Stomach (tissue), 19 donors: Measurements from ENCODE around the gene PRKACA. TPM values are rescaled to one million over a fixed set of nuclear protein-coding genes. Genes with fewer than 3 reads are reported as not detected.

Experiments
- DNase-seq, 2 donors: peaks; one replicate each; pipeline versions ENCODE4 v3.0.0 to v3.0.0-alpha.2; 2013 to 2019
- H3K27ac ChIP-seq, 5 donors: fragments of 200-600 bp in 4 of 5; sonication (generic) in 4 of 5; one replicate each; pipeline ENCODE4 v1.5.1; 2013 to 2019; ENCODE audit warnings: mild to moderate bottlenecking in 1 of 5, moderate library complexity in 1 of 5
- H3K27me3 ChIP-seq, 3 donors: fragments of 200-600 bp; sonication (generic); one replicate each; pipeline ENCODE4 v1.5.1; 2017 to 2019; ENCODE audit warnings: mixed run types in 1 of 3
- H3K36me3 ChIP-seq, 4 donors: fragments of 200-600 bp; sonication (generic); 1 replicate in 3 of 4; 2 replicates in 1 of 4; pipeline ENCODE4 v1.5.1; 2016 to 2019
- H3K4me1 ChIP-seq, 4 donors: fragments of 200-600 bp; sonication (generic); one replicate each; pipeline ENCODE4 v1.5.1; 2016 to 2019
- H3K4me3 ChIP-seq, 4 donors: fragments of 200-600 bp; sonication (generic) in 3 of 4; one replicate each; pipeline ENCODE4 v1.5.1; 2016 to 2019; ENCODE audit warnings: mild to moderate bottlenecking in 1 of 4
- H3K9me3 ChIP-seq, 4 donors: fragments of 200-600 bp; sonication (generic); one replicate each; pipeline ENCODE4 v1.5.1; 2016 to 2019
- CTCF ChIP-seq, 7 experiments: fragments of 450-650 bp in 4 of 7; fragments of 200-600 bp in 3 of 7; sonication (generic) in 3 of 7; IDR thresholded peaks; one replicate each; pipeline ENCODE4 v1.5.1; 2016 to 2019; ENCODE audit warnings: antibody characterized with exemption in 7 of 7, control low read depth in 2 of 7, mild to moderate bottlenecking in 1 of 7
- EP300 ChIP-seq: sonication (generic); formaldehyde crosslinking; IDR thresholded peaks from one replicate; pipeline ENCODE4 v1.6.1; 2017; ENCODE audit warnings: antibody characterized with exemption
- POLR2A ChIP-seq, 4 donors: fragments of 450-650 bp; IDR thresholded peaks; one replicate each; pipeline ENCODE4 v1.6.1; 2016; ENCODE audit warnings: antibody characterized with exemption in 4 of 4, control low read depth in 2 of 4, mild to moderate bottlenecking in 1 of 4, moderate library complexity in 1 of 4
- POLR2AphosphoS5 ChIP-seq, 3 donors: sonication (generic); formaldehyde crosslinking; IDR thresholded peaks; one replicate each; pipeline ENCODE4 v1.6.1; 2016; ENCODE audit warnings: antibody characterized with exemption in 3 of 3
- WGBS, 5 donors: extraction: QIAGEN DNeasy Blood & Tissue Kit in 3 of 5; methylation state at CpG; one replicate each; pipeline versions ENCODE4 v1.1.5 to v1.1.7; 2013 to 2018; 5-methylcytosine and 5-hydroxymethylcytosine counted together
- intact Hi-C: fragments of 100-400 bp; cut with DNase I; formaldehyde crosslinking; loops from one replicate; pipeline ENCODE4 v1.15.1; 2023; ENCODE audit warnings: low total_unique reads
- long read RNA-seq, 10 donors: transcript quantifications; one replicate each; lab custom pipeline, GENCODE V29; 2026
- polyA plus RNA-seq, 3 donors: library from polyadenylated mRNA; stranded (reverse); fragments of 200-250 nt; gene quantifications; one replicate each; pipeline ENCODE4 v1.2.3, GENCODE V29; 2013
- total RNA-seq, 5 donors: library from RNA; depleted of rRNA; stranded (reverse); fragments of >200 nt; gene quantifications; one replicate each; pipeline versions ENCODE4 v1.1.0 to v1.2.3, GENCODE V29; 2014 to 2016
- donor health status: healthy with polysubstance abuse.
- donor health status: Bipolar disorder and iron deficiency.
- donor health status: healthy.

The PRKACA gene
- total RNA-seq: 100 to 1,000 TPM in 1 of 5 donors, 10 to 100 TPM in 4; 14.7 to 159 (median 26.6) TPM
- polyA plus RNA-seq: 10 to 100 TPM; 27.7 to 43.8 (median 38.2) TPM
- long read RNA-seq, donor 1, partial matches to known transcripts: 0 of 5 reads
- long read RNA-seq, donor 1, other reads (novel, unspliced or antisense): 0 of 5 reads
- long read RNA-seq, donor 2, transcript PRKACA-201 (10 exons, 2,677 nt): major isoform, 9 of 9 reads
- long read RNA-seq, donor 2, partial matches to known transcripts: 0 of 9 reads
- long read RNA-seq, donor 2, other reads (novel, unspliced or antisense): 0 of 9 reads
- long read RNA-seq, donor 3, partial matches to known transcripts: 0 of 5 reads
- long read RNA-seq, donor 3, other reads (novel, unspliced or antisense): 0 of 5 reads
- long read RNA-seq, donor 4, partial matches to known transcripts: 0 of 1 reads
- long read RNA-seq, donor 4, other reads (novel, unspliced or antisense): 0 of 1 reads
- long read RNA-seq, donor 5, transcript PRKACA-201 (10 exons, 2,677 nt): major isoform, 14 of 15 reads
- long read RNA-seq, donor 5, partial matches to known transcripts: 0 of 15 reads
- long read RNA-seq, donor 5, other reads (novel, unspliced or antisense): 0 of 15 reads
- long read RNA-seq, donor 6, transcript PRKACA-201 (10 exons, 2,677 nt): major isoform, 20 of 21 reads
- long read RNA-seq, donor 6, partial matches to known transcripts: 0 of 21 reads
- long read RNA-seq, donor 6, other reads (novel, unspliced or antisense): 0 of 21 reads
- long read RNA-seq, donor 7, transcript PRKACA-201 (10 exons, 2,677 nt): major isoform, 12 of 12 reads
- long read RNA-seq, donor 7, partial matches to known transcripts: 0 of 12 reads
- long read RNA-seq, donor 7, other reads (novel, unspliced or antisense): 0 of 12 reads
- long read RNA-seq, donor 8, transcript PRKACA-201 (10 exons, 2,677 nt): major isoform, 11 of 11 reads
- long read RNA-seq, donor 8, partial matches to known transcripts: 0 of 11 reads
- long read RNA-seq, donor 8, other reads (novel, unspliced or antisense): 0 of 11 reads
- long read RNA-seq, donor 9, transcript PRKACA-201 (10 exons, 2,677 nt): major isoform, 12 of 16 reads
- long read RNA-seq, donor 9, partial matches to known transcripts: 0 of 16 reads
- long read RNA-seq, donor 9, other reads (novel, unspliced or antisense): 0 of 16 reads
- long read RNA-seq, donor 10, partial matches to known transcripts: 0 of 4 reads
- long read RNA-seq, donor 10, other reads (novel, unspliced or antisense): 0 of 4 reads

GRCh38 chr19:14117668-14118164 lies at the start of gene PRKACA:
PRKACA (minus strand) TSS chr19:14117762; CDS start chr19:14117547, 215 bp downstream.
- Histone ChIP-seq H3K36me3 (no peaks in the 10 kb centered on the region), H3K27me3 (no peaks in the 10 kb centered on the region), H3K4me3 (peak within 1 kb of the TSS; percentile 91 to 99 (median 95)), H3K4me1 (peaks cover 56 to 67% (median 62%) of the 10 kb centered on the region in 4 donors), H3K27ac (peak within 1 kb of the TSS; percentile 88 to 99 (median 99)), H3K9me3 (no peaks in the 10 kb centered on the region)
- peak; percentile 99 to 100 for DNase-seq
- 0 to 1% (median 0%) methylated on average over 9 to 66 of the region's 67 CpGs; no CpG with 5 or more reads in 1 of the 5 donors for WGBS, 5 donors
- intact Hi-C loops: no loop called here
- TF ChIP-seq POLR2A (IDR thresholded peaks at IDR 0.05) (no peak), POLR2AphosphoS5 (IDR thresholded peaks at IDR 0.05) (peak in 1 of 3 donors; percentile 75), EP300 (no peak), CTCF (IDR thresholded peaks at IDR 0.05) (no peak)

- WGBS, 5 donors: 40 to 61% (median 49%) methylated on average over 11 to 12 of the region's 12 CpGs
- TF ChIP-seq POLR2A (IDR thresholded peaks at IDR 0.05): no peak
- no peak for TF ChIP-seq CTCF (IDR thresholded peaks at IDR 0.05)
- TF ChIP-seq POLR2AphosphoS5 (IDR thresholded peaks at IDR 0.05): no peak
- no peak for TF ChIP-seq EP300
- DNase-seq: peak in 1 of 2 donors; percentile 61
- H3K9me3 ChIP-seq: no peaks in the 10 kb centered on the region
- intact Hi-C loops: no loop called here
- H3K27ac ChIP-seq: peak overlapping the region in 1 of 5 donors; percentile 51
- H3K36me3 ChIP-seq: peaks cover 18 to 57% (median 50%) of the 10 kb centered on the region in 4 donors
- H3K27me3 ChIP-seq: no peaks in the 10 kb centered on the region
- H3K4me1 ChIP-seq: peaks cover 6 to 25% (median 20%) of the 10 kb centered on the region in 4 donors
- peak overlapping the region in 1 of 4 donors; percentile 0 for H3K4me3 ChIP-seq
These were observed 49.5 kb upstream of the PRKACA start for GRCh38 chr19:14166999-14167575.

GRCh38 chr19:14165990-14166830 lies 48.6 kb upstream of the PRKACA start:
- intact Hi-C loops: no loop called here
- DNase-seq: peak in 1 of 2 donors; percentile 60
- H3K4me3 ChIP-seq: peak overlapping the region in 1 of 4 donors; percentile 0
- WGBS, 5 donors: 55 to 76% (median 69%) methylated on average over 18 to 20 of the region's 20 CpGs
- H3K27ac ChIP-seq: peak overlapping the region in 2 of 5 donors; percentile 46 to 51
- H3K27me3 ChIP-seq: no peaks in the 10 kb centered on the region
- peaks cover 17 to 55% (median 49%) of the 10 kb centered on the region in 4 donors for H3K36me3 ChIP-seq
- no peaks in the 10 kb centered on the region for H3K9me3 ChIP-seq
- TF ChIP-seq EP300: no peak
- peaks cover 6 to 25% (median 20%) of the 10 kb centered on the region in 4 donors for H3K4me1 ChIP-seq
